NOMO-1 treated with dmso at 0.1 percent for 144 hours (cell line): ENCODE results near the gene GPR150.
A peak's percentile ranks its signal among the peaks of the same experiment; 100 is the strongest.

Source experiments
- DNase-seq: peaks from one replicate; lab custom pipeline; 2025; ENCODE audit not compliant: unreplicated experiment; lab: John Stamatoyannopoulos, UW

Gene GPR150

GRCh38 chr5:95649842-95650620, 30.1 kb downstream of the GPR150 start:
- no peak for DNase-seq

GRCh38 chr5:95652849-95653248, 33.0 kb downstream of the GPR150 start:
- no peak for DNase-seq

GRCh38 chr5:95654196-95654595, 34.3 kb downstream of the GPR150 start:
- DNase-seq = no peak

GRCh38 chr5:95655575-95655974, 35.7 kb downstream of the GPR150 start:
- DNase-seq = no peak

- no peak for DNase-seq
Measured at GRCh38 chr5:95660060-95660459, 40.2 kb downstream of the GPR150 start.

GRCh38 chr5:95662946-95663345, 43.1 kb downstream of the GPR150 start:
- no peak for DNase-seq

GRCh38 chr5:95664204-95664786, 44.4 kb downstream of the GPR150 start:
- DNase-seq = no peak

DNA sequence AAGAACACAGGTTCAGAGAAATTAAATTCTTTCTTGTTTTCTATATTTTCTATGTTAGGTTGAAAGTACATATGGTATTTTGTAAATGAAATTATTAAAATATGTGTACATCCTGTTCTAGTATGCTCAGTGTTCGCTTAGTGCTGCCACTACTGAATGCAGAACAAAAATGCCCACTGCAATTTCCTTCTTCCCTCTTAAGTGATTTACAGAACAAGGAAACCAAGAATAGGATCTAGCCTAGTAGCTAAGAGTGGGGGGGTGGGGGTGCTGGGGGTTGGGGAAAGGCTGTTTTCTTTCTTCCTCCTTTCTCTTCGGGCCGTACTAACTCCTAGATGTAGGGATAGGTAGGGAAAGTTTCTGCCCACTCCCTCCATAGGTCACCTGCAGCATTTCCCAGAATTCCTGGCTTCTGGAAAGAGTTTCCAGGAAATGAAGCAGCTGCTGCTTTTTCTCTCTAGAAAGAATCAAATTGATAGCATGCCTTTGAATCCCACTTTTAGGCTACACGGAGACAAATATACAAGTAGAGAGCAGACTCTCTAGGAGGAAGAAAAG, 47.3 kb downstream of the GPR150 start:
- peak; percentile 15 for DNase-seq

DNA sequence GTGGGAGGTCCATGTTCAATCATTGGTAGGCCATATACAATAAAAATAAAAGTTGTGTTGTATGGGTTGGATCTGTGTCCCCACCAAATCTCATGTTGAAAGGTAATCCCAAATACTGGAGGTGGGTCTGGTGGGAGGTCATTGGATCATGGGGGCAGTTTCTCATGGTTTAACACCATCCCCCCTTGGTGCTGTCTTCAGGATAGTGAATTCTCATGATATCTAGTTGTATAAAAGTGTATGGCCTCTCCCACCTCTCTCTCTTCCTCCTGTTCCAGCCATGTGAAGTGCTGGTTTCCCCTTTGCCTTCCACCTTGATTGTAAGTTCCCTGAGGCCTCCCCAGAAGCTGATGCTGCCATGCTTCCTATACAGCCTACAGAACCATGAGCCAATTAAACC, 47.8 kb downstream of the GPR150 start:
- no peak for DNase-seq

GRCh38 chr5:95668216-95668615, 48.3 kb downstream of the GPR150 start:
- no peak for DNase-seq

- no peak for DNase-seq
Measured at GRCh38 chr5:95668728-95669127, 48.8 kb downstream of the GPR150 start.

- DNase-seq = no peak
Measured at GRCh38 chr5:95669540-95669939, 49.7 kb downstream of the GPR150 start.

DNA sequence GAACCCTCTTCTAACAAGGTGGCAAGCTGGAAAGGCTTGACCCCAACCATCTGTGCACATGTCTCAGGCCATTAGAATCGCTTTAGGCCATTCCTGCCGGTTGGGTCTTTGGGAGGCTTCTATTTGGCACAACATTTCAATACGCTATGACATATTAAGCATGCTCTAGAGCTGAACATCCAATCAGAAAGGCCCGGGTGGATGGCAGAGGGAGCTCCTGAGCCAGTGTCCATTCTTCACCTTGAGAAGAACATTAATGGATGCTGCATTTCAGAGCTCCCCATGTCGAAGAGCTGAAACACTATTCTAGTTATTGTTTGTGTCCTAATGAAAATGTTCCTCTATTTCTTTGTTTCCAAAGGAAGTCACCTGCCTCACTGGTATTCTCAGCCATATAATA, 50.1 kb downstream of the GPR150 start:
- DNase-seq = no peak

DNA sequence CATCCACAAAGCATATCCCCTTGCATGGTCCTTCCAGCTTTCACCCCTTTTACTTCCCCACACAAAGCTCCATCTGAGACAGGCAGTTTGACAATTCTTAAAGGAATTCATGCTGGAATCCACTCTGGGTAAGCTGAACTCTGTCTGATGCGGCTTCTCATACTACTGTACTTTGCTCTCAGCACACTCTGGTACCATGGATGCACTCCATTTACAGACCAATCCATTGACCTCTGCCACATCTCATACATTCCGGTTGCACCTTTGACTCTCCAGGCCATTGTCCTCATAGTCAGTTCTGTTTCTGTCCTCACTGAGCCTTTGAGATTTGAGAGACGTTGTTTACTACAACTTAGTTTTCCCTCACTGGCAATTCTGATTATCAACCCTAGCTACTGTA, 50.7 kb downstream of the GPR150 start:
- no peak for DNase-seq
